Activated naive CD8-positive, alpha-beta T cell (primary cell): ENCODE data around the gene MT1E.

Experiments
- H3K27ac Mint-ChIP-seq: one replicate; pipeline ENCODE4 v1.8.0; 2021; ENCODE audit warnings: mixed read lengths
- H3K27me3 Mint-ChIP-seq: one replicate; pipeline ENCODE4 v1.8.0; 2021; ENCODE audit warnings: mixed read lengths
- H3K36me3 Mint-ChIP-seq: one replicate; pipeline ENCODE4 v1.8.0; 2021; ENCODE audit warnings: mixed read lengths
- H3K4me1 Mint-ChIP-seq: one replicate; pipeline ENCODE4 v1.8.0; 2021; ENCODE audit warnings: low read depth, mixed read lengths
- H3K4me3 Mint-ChIP-seq: one replicate; pipeline ENCODE4 v1.8.0; 2021; ENCODE audit warnings: mild to moderate bottlenecking, mixed read lengths
- H3K9me3 Mint-ChIP-seq: one replicate; pipeline ENCODE4 v1.8.0; 2021; ENCODE audit warnings: low read depth, mixed read lengths

MT1E gene

GRCh38 chr16:56601325-56601724, 24.3 kb upstream of the MT1E start:
- Mint-ChIP-seq H3K36me3 (no peaks in the 10 kb centered on the region), H3K27me3 (no peaks in the 10 kb centered on the region), H3K4me3 (no peak overlapping the region)

GRCh38 chr16:56603589-56603988, 22.0 kb upstream of the MT1E start:
- H3K9me3 Mint-ChIP-seq, result no peaks in the 10 kb centered on the region
- no peak overlapping the region for H3K27ac Mint-ChIP-seq

More at GRCh38 chr16:56601325-56601724, 24.3 kb upstream of the MT1E start:
- Mint-ChIP-seq H3K4me1 (peaks cover 13% of the 10 kb centered on the region), H3K27ac (no peak overlapping the region), H3K9me3 (no peaks in the 10 kb centered on the region)

DNA sequence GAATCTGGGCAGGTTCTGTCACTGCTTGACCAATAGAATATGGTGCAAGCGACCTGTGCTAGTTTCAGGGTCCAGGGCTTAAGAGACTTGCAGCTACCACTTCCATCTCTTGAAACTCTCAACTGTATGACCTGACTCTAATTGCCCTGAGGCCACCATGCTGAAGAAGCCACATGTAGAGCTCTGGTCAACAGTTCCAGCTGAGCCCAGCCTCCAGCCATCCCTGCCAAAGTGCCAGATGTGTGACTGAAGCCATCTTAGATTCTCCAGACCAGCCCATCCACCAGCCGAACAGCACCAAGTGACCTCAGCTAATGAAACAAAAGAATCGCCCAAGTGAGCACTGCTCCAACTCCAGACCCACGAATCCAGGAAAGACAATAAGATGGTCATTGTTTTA, 20.6 kb upstream of the MT1E start:
- Mint-ChIP-seq H3K27ac (peak overlapping the region; percentile 41), H3K36me3 (no peaks in the 10 kb centered on the region), H3K4me3 (no peak overlapping the region), H3K27me3 (no peaks in the 10 kb centered on the region), H3K9me3 (no peaks in the 10 kb centered on the region), H3K4me1 (peaks cover 33% of the 10 kb centered on the region)

More at GRCh38 chr16:56603589-56603988, 22.0 kb upstream of the MT1E start:
- Mint-ChIP-seq H3K4me1 (peaks cover 26% of the 10 kb centered on the region), H3K36me3 (no peaks in the 10 kb centered on the region), H3K4me3 (no peak overlapping the region), H3K27me3 (no peaks in the 10 kb centered on the region)

GRCh38 chr16:56605475-56605874, 20.1 kb upstream of the MT1E start:
- Mint-ChIP-seq H3K36me3 (no peaks in the 10 kb centered on the region), H3K27ac (no peak overlapping the region), H3K4me1 (peaks cover 37% of the 10 kb centered on the region), H3K9me3 (no peaks in the 10 kb centered on the region), H3K27me3 (no peaks in the 10 kb centered on the region), H3K4me3 (no peak overlapping the region)

GRCh38 chr16:56606071-56606475, 19.5 kb upstream of the MT1E start:
- peak overlapping the region; percentile 87 for H3K27ac Mint-ChIP-seq
- peak overlapping the region; percentile 17 for H3K4me3 Mint-ChIP-seq

DNA sequence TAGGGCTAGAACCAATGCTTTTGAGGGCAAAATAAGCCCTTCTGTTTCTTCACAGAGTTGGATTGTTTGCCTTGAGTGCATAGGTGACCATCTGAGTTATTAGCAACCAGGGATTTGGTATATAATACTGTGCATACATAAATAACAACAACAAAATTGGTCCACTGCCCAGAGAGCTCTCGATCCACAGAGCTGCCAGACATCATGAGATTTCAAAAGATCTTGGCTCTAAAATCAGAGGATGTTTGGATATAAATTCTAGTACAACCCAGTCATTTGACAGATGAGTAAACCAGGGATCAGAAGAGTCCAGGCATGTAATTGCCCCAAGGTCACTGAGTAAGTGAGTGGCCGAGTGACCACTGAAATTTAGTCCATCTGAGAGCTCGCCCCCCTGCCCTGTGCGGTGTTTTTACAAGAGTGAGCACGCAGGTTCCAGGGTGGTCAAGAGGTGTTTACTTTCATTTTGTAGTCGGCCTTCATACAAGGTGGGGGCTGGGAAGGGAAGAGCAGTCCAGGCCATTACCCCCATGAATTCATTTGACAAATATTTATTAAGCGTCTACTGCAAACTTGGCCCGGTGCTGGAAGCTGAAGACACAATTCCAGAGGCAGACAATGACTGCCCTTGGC, 19.0 kb upstream of the MT1E start:
- Mint-ChIP-seq H3K27me3 (no peaks in the 10 kb centered on the region), H3K4me1 (peaks cover 48% of the 10 kb centered on the region), H3K9me3 (no peaks in the 10 kb centered on the region), H3K27ac (peak overlapping the region; percentile 87), H3K4me3 (peak overlapping the region; percentile 17), H3K36me3 (no peaks in the 10 kb centered on the region)

More at GRCh38 chr16:56606071-56606475, 19.5 kb upstream of the MT1E start:
- Mint-ChIP-seq H3K4me1 (peaks cover 43% of the 10 kb centered on the region), H3K27me3 (no peaks in the 10 kb centered on the region), H3K36me3 (no peaks in the 10 kb centered on the region), H3K9me3 (no peaks in the 10 kb centered on the region)

GRCh38 chr16:56607109-56607618, 18.4 kb upstream of the MT1E start:
- Mint-ChIP-seq H3K4me3 (peak overlapping the region; percentile 79), H3K9me3 (no peaks in the 10 kb centered on the region), H3K27me3 (no peaks in the 10 kb centered on the region), H3K27ac (peak overlapping the region; percentile 87), H3K4me1 (peaks cover 52% of the 10 kb centered on the region), H3K36me3 (no peaks in the 10 kb centered on the region)

DNA sequence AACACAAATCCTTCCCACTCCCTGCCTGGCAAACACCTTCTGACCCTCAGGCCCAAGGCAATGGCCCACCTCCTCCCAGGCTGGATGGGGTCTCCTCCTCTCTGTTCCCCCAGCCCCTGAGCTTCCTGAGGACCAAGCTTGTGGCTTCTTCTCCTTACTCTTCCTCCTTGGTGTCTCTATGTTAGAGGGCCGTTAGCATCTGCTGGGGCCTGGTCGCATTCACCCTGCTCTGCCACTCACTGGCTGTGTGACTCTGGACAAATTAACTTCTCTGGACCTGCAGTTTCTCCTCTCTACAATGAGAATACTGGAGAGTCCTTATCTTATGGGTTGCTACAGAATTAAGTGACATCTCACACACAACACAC, 17.9 kb upstream of the MT1E start:
- Mint-ChIP-seq H3K36me3 (no peaks in the 10 kb centered on the region), H3K27ac (peak overlapping the region; percentile 87), H3K27me3 (no peaks in the 10 kb centered on the region), H3K9me3 (no peaks in the 10 kb centered on the region), H3K4me1 (peaks cover 57% of the 10 kb centered on the region), H3K4me3 (peak overlapping the region; percentile 79)

- Mint-ChIP-seq H3K4me3 (peak within 1 kb of the TSS; percentile 98), H3K36me3 (no peaks in the 10 kb centered on the region), H3K27me3 (no peaks in the 10 kb centered on the region), H3K9me3 (no peaks in the 10 kb centered on the region), H3K27ac (peak within 1 kb of the TSS; percentile 98), H3K4me1 (peaks cover 60% of the 10 kb centered on the region)
Observed at GRCh38 chr16:56608043-56608875, 17.3 kb upstream of the MT1E start, which contains the start of gene MT2A. Gene MT2A (plus strand): TSS chr16:56608584. CDS start chr16:56608656, 72 bp downstream.

DNA sequence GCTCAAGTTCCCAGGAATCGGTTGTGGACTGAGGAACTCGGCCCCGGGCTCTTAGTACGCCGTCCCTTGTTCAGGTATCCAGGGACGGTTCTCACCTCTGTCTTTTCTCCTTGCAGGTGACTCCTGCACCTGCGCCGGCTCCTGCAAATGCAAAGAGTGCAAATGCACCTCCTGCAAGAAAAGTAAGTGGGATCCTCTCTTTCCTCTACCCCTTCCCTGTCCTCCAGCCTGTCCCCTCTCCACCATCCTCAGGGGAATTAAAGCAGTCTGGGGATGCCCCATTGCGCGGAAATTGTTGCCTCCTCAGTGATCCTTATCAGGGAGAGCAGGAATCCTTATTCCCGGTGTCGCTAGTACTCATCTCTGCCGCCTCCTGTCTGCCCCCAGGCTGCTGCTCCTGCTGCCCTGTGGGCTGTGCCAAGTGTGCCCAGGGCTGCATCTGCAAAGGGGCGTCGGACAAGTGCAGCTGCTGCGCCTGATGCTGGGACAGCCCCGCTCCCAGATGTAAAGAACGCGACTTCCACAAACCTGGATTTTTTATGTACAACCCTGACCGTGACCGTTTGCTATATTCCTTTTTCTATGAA, 16.6 kb upstream of the MT1E start:
- H3K36me3 Mint-ChIP-seq, result no peaks in the 10 kb centered on the region
- H3K27ac Mint-ChIP-seq, result peak overlapping the region; percentile 98
- peak overlapping the region; percentile 98 for H3K4me3 Mint-ChIP-seq
- H3K9me3 Mint-ChIP-seq, result no peaks in the 10 kb centered on the region
- peaks cover 67% of the 10 kb centered on the region for H3K4me1 Mint-ChIP-seq
- no peaks in the 10 kb centered on the region for H3K27me3 Mint-ChIP-seq

DNA sequence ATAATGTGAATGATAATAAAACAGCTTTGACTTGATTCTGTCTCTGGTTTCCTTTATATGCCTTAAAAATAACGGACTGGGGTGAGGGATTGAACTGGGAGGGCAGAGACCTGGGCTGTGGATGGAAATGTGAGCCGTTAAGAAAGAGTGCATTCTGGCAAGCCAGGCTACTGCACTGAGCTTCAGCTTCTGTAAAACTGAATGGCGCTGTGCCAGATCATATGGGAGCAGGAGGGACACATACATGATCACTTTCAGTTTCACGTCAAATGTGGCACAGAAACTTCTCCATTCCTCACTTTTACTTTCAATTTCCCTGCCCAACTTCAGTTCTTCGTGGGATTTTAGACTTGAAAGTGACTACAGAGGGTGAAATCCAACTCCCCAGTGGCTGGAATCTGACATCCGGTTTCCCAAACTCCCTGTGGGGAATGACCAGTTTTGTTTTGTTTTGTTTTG, 16.1 kb upstream of the MT1E start:
- peak overlapping the region; percentile 98 for H3K27ac Mint-ChIP-seq
- peaks cover 72% of the 10 kb centered on the region for H3K4me1 Mint-ChIP-seq
- peak overlapping the region; percentile 98 for H3K4me3 Mint-ChIP-seq
- no peaks in the 10 kb centered on the region for H3K27me3 Mint-ChIP-seq
- no peaks in the 10 kb centered on the region for H3K9me3 Mint-ChIP-seq
- H3K36me3 Mint-ChIP-seq, result no peaks in the 10 kb centered on the region

GRCh38 chr16:56610017-56610608, 15.5 kb upstream of the MT1E start:
- peaks cover 76% of the 10 kb centered on the region for H3K4me1 Mint-ChIP-seq
- no peaks in the 10 kb centered on the region for H3K36me3 Mint-ChIP-seq
- H3K9me3 Mint-ChIP-seq, result no peaks in the 10 kb centered on the region
- H3K27me3 Mint-ChIP-seq, result no peaks in the 10 kb centered on the region
- H3K4me3 Mint-ChIP-seq, result peak overlapping the region; percentile 98
- H3K27ac Mint-ChIP-seq, result peak overlapping the region; percentile 98

- H3K36me3 Mint-ChIP-seq, result no peaks in the 10 kb centered on the region
- H3K4me3 Mint-ChIP-seq, result peak overlapping the region; percentile 98
- H3K4me1 Mint-ChIP-seq, result peaks cover 75% of the 10 kb centered on the region
- no peaks in the 10 kb centered on the region for H3K27me3 Mint-ChIP-seq
- H3K27ac Mint-ChIP-seq, result peak overlapping the region; percentile 98
- H3K9me3 Mint-ChIP-seq, result no peaks in the 10 kb centered on the region
Observed at GRCh38 chr16:56610609-56611111, 14.9 kb upstream of the MT1E start.

DNA sequence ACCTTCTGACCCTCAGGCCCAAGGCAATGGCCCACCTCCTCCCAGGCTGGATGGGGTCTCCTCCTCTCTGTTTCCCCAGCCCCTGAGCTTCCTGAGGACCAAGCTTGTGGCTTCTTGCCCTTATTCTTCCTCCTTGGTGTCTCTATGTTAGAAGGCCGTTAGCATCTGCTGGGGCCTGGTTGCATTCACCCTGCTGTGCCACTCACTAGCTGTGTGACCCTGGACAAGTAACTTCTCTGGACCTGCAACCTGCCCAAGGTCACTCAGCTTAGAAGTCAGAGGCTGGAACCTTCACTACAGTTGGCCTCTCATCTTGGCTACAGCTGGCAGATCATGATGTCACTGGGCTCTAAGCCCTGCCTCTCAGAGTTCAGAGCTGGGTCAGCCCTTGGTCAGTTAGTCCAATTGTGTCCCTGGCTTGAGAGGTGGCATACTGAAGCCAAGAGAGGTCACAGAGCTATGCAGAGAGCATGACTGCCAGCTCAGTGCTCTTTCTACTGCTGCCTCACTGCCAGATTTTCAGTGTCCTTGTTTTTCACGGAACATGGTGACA, 14.2 kb upstream of the MT1E start:
- Mint-ChIP-seq H3K27ac (peak overlapping the region; percentile 98), H3K36me3 (no peaks in the 10 kb centered on the region), H3K4me3 (peak overlapping the region; percentile 63), H3K4me1 (peaks cover 68% of the 10 kb centered on the region), H3K9me3 (no peaks in the 10 kb centered on the region), H3K27me3 (no peaks in the 10 kb centered on the region)
